Activated T-helper 1 cell treated with anti-CD3 and anti-CD28 coated beads, Interleukin-2, amount 50 U/mL, for 16 hours (primary cell): ENCODE results near the gene ST6GALNAC1.

Source experiments
- DNase-seq, 2 donors: peaks; one replicate each; pipeline ENCODE4 v3.0.0-alpha.2; 2020; ENCODE audit warnings: low read depth in 1 of 2, low spot score in 1 of 2

ST6GALNAC1 gene

GRCh38 chr17:76584427-76585032 is 59.0 kb downstream of the ST6GALNAC1 start:
- DNase-seq: no peak

GRCh38 chr17:76582660-76583059 is 60.9 kb downstream of the ST6GALNAC1 start:
- DNase-seq: no peak

- DNase-seq: no peak
These were observed 62.0 kb downstream of the ST6GALNAC1 start for GRCh38 chr17:76581515-76581914.

- DNase-seq: no peak
These were observed 64.3 kb downstream of the ST6GALNAC1 start for GRCh38 chr17:76579281-76579680.

- no peak for DNase-seq
These were observed 65.2 kb downstream of the ST6GALNAC1 start for GRCh38 chr17:76578376-76578775.

GRCh38 chr17:76577876-76578275 is 65.7 kb downstream of the ST6GALNAC1 start:
- no peak for DNase-seq

- DNase-seq: no peak
These were observed 67.4 kb downstream of the ST6GALNAC1 start for GRCh38 chr17:76576189-76576588.

- no peak for DNase-seq
These were observed 68.0 kb downstream of the ST6GALNAC1 start for GRCh38 chr17:76575570-76575969.
